Esophagus (tissue), 2 donors: Measurements from ENCODE around the gene ALAS2. TPM values are rescaled to one million over a fixed set of nuclear protein-coding genes. Genes with fewer than 3 reads are reported as not detected.
A peak's percentile ranks its signal among the peaks of the same experiment; 100 is the strongest.

Source experiments
- H3K27ac ChIP-seq, 2 donors: one replicate each; pipeline ENCODE4 v1.5.1; 2013; ENCODE audit warnings: low read depth in 2 of 2, mild to moderate bottlenecking in 2 of 2, inconsistent platforms in 1 of 2, low read length in 1 of 2, moderate library complexity in 1 of 2
- H3K27me3 ChIP-seq, 2 donors: one replicate each; pipeline ENCODE4 v1.6.1; 2013; ENCODE audit warnings: low read length in 2 of 2, control low read depth in 1 of 2, mild to moderate bottlenecking in 1 of 2; ENCODE audit not compliant: insufficient read depth in 2 of 2, control insufficient read depth in 1 of 2
- H3K36me3 ChIP-seq, 2 donors: one replicate each; pipeline ENCODE4 v1.6.1; 2013; ENCODE audit warnings: low read length in 1 of 2; ENCODE audit not compliant: control insufficient read depth in 2 of 2, insufficient read depth in 2 of 2
- H3K4me1 ChIP-seq, 2 donors: one replicate each; pipeline ENCODE4 v1.6.1; 2013; ENCODE audit warnings: low read length in 1 of 2; ENCODE audit not compliant: control insufficient read depth in 2 of 2, insufficient read depth in 2 of 2
- H3K4me3 ChIP-seq, 2 donors: one replicate each; pipeline ENCODE4 v1.5.1; 2013; ENCODE audit warnings: low read length in 2 of 2, mild to moderate bottlenecking in 2 of 2, low read depth in 1 of 2, moderate library complexity in 1 of 2
- H3K9me3 ChIP-seq, 2 donors: one replicate each; pipeline ENCODE4 v1.6.1; 2013; ENCODE audit warnings: mild to moderate bottlenecking in 2 of 2, low read depth in 1 of 2, low read length in 1 of 2, moderate library complexity in 1 of 2; ENCODE audit not compliant: control insufficient read depth in 2 of 2, insufficient read depth in 1 of 2
- WGBS, 2 donors: extraction: QIAGEN DNeasy Blood & Tissue Kit; methylation state at CpG; one replicate each; pipeline ENCODE4 v1.1.7; 2013; 5-methylcytosine and 5-hydroxymethylcytosine counted together
- polyA plus RNA-seq, 2 donors: library from polyadenylated mRNA; stranded (reverse); fragments of 200-250 nt; gene quantifications; one replicate each; pipeline ENCODE4 v1.2.3, GENCODE V29; 2013
- donor health status: healthy with polysubstance abuse.
- donor health status: Bipolar disorder and iron deficiency.

ALAS2 gene
- polyA plus RNA-seq, 2 donors: not detected

DNA sequence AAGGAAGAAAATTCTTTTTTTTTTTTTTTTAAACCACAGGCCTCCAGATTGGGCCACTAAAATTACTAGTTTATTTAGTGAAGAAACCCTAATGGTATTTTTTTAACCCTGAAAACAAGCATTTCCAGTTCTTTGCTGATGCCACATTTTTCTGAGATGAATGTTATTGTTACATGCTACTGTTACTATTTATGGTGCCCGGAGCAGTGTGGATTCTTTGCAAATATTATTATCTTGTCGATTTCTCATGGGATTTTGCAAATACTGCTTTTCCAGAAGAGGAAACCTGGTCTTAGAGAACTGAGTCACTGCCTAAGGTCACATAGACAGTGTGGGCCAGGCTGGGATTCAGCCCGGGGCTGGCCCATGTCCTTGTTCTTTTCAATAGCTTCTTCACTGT is 8.7 kb upstream of the ALAS2 start:
- Histone ChIP-seq H3K4me3 (no peak overlapping the region), H3K27me3 (no peaks in the 10 kb centered on the region), H3K9me3 (peaks cover 0 to 3% of the 10 kb centered on the region in 2 donors), H3K36me3 (no peaks in the 10 kb centered on the region), H3K27ac (no peak overlapping the region), H3K4me1 (no peaks in the 10 kb centered on the region)
- WGBS, 2 donors: 77 to 80% methylated on average over 3 of the region's 3 CpGs

DNA sequence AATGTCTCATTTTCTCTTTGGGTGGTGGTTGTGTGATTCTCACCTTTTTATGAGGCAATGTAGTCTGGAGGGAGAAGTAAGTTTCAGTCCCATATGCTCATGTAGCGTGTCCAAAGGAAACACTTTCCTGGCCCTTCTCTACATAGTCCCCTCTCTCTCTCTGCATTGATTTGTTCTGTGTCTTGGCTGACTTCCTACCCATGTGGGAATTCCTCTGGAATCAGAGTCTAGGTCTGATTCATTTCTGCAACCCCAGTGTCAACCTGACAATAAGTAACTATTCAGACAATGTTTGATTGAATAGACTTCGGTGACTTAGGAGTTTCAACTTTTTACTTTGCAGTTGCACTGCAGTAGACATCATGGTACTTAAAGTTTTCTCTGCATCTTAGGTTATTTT is 2.7 kb upstream of the ALAS2 start:
- H3K4me3 ChIP-seq: no peak overlapping the region
- H3K27me3 ChIP-seq: peaks cover 0 to 5% of the 10 kb centered on the region in 2 donors
- H3K36me3 ChIP-seq: no peaks in the 10 kb centered on the region
- H3K9me3 ChIP-seq: no peaks in the 10 kb centered on the region
- 76 to 79% methylated on average over 2 of the region's 2 CpGs for WGBS, 2 donors
- H3K27ac ChIP-seq: no peak overlapping the region
- no peaks in the 10 kb centered on the region for H3K4me1 ChIP-seq

DNA sequence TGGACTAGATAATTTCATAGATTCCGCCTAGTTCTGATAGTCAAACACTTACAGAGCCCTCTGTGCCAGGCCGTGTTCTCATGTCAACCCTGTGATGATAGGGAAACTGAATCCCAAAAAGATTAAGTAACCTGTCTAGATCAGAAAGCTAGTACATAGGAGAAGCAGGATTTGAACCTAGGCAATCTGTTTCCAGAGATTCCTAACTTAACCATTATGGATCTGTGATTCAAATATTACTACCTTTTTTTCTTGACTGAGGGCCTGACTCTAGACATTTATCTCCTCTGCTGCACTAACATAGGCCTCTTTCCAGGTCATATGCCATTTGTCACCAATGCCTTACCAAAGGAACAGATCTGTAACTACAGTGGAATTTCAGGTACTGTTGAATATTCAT is 1.5 kb downstream of the ALAS2 start:
- 55 to 78% methylated on average over 2 of the region's 2 CpGs for WGBS, 2 donors
- no peak overlapping the region for H3K4me3 ChIP-seq
- H3K4me1 ChIP-seq: no peaks in the 10 kb centered on the region
- H3K27me3 ChIP-seq: peaks cover 0 to 8% of the 10 kb centered on the region in 2 donors
- H3K36me3 ChIP-seq: no peaks in the 10 kb centered on the region
- no peaks in the 10 kb centered on the region for H3K9me3 ChIP-seq
- H3K27ac ChIP-seq: no peak overlapping the region

DNA sequence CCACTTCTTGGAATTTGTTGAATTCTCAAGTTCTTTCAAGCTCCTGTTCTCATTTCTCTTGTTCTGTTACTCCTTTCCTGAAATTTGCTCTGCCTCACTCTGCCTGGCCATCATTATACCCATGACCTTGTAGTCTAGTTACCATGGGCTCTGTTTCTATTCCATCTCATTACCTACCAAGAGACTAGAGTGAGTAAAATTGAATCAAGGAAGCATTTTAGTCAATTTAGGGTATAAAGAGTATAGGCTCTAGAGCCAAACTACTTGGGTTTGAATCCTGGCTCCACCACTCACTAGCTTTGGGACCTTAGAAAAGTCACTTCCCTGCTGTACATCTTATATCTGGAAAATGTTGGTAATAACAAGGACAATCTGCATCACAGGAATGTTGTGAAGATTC is 2.2 kb downstream of the ALAS2 start:
- Histone ChIP-seq H3K27me3 (peaks cover 0 to 8% of the 10 kb centered on the region in 2 donors), H3K36me3 (no peaks in the 10 kb centered on the region), H3K4me1 (no peaks in the 10 kb centered on the region), H3K9me3 (no peaks in the 10 kb centered on the region), H3K27ac (no peak overlapping the region), H3K4me3 (no peak overlapping the region)

DNA sequence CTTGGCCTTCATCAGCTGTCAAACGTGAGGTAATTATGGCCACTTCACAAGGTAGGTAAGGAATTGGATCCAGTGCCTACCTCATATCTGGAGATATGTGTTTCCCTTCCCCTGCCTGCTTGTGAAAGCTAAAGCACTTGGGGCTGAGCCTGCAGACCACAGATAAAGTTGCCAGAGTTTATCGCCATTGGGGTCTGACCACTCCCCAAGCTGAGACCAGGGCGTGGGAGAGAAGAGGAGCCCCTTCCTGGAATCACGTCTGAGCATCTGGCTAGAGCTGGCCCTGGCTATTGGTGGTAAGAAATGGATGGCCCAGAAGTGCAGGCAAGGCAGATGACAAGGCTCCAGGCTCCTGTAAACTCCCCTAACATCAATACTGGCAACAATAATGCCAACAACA is 2.7 kb downstream of the ALAS2 start:
- Histone ChIP-seq H3K9me3 (no peaks in the 10 kb centered on the region), H3K4me1 (no peaks in the 10 kb centered on the region), H3K27me3 (peaks cover 0 to 2% of the 10 kb centered on the region in 2 donors), H3K4me3 (no peak overlapping the region), H3K27ac (no peak overlapping the region), H3K36me3 (no peaks in the 10 kb centered on the region)
- 53 to 82% methylated on average over 4 of the region's 4 CpGs for WGBS, 2 donors

DNA sequence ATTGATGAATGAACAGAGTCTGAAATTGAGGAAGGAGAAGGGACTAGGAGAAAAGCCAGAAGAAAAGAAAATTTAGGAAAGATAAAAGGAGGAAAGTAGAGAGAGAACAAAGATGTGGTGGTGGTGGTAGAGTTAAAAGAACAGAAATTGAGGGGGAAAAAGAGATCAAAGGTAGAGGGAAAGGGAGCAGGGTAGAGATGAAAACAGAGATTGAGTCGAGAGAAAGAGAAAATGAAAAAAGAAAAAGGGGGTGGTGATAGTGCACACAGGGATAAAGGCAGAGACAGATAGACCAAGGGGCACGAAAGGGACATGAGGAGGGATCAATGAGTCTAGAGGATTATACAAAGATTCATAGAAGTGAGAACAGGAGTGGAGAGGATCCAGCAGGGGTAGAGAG is 3.9 kb downstream of the ALAS2 start:
- WGBS, 2 donors: 51 to 71% methylated on average over 2 of the region's 2 CpGs

DNA sequence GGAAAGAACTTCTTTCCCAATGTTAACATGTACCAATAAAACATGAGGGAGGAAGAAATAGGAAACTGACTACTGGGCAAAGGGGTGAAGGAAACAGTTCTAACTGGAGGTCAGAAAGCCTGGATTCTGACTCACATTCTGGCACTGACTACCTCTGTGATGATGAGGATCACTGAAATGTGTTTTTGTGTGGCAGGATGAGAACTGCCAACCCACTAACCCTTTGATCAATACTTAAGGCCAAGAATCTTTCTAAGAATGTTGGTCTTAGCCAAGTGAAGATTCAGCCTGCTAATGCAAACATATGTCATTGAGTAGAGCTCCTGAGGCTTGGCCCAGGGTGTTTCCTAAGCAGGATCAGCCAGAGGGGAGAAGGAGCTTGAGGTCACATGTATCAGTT is 4.6 kb downstream of the ALAS2 start:
- Histone ChIP-seq H3K9me3 (no peaks in the 10 kb centered on the region), H3K4me1 (no peaks in the 10 kb centered on the region), H3K4me3 (no peak overlapping the region), H3K36me3 (no peaks in the 10 kb centered on the region), H3K27me3 (peaks cover 0 to 2% of the 10 kb centered on the region in 2 donors), H3K27ac (no peak overlapping the region)

More for the DNA sequence above, 3.9 kb downstream of the ALAS2 start:
- Histone ChIP-seq H3K4me3 (no peak overlapping the region), H3K9me3 (no peaks in the 10 kb centered on the region), H3K27me3 (peaks cover 0 to 2% of the 10 kb centered on the region in 2 donors), H3K4me1 (no peaks in the 10 kb centered on the region), H3K27ac (no peak overlapping the region), H3K36me3 (no peaks in the 10 kb centered on the region)

DNA sequence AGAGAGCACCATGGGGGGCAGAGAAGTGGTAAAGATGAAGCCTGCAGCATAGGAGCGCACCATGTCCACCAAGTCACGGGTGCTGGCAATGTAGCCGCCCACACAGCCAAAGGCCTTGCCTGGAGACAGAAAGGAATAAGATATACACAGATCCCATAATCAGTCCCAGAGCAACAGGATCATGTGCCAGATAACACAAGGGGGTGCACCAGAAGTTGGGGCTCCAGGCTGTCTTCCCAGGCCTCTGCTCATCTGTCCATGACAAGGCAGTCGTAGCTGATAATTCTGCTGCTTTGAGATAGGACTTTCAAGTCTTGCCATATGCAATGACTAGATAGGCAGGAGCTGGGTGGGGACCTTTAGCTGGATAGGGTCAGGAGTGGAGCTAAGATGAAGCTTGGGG is 15.9 kb downstream of the ALAS2 start:
- Histone ChIP-seq H3K9me3 (peaks cover 0 to 3% of the 10 kb centered on the region in 2 donors), H3K36me3 (no peaks in the 10 kb centered on the region), H3K4me1 (no peaks in the 10 kb centered on the region), H3K4me3 (no peak overlapping the region), H3K27ac (no peak overlapping the region), H3K27me3 (peaks cover 0 to 6% of the 10 kb centered on the region in 2 donors)
- WGBS, 2 donors: 92 to 96% methylated on average over 4 of the region's 4 CpGs

DNA sequence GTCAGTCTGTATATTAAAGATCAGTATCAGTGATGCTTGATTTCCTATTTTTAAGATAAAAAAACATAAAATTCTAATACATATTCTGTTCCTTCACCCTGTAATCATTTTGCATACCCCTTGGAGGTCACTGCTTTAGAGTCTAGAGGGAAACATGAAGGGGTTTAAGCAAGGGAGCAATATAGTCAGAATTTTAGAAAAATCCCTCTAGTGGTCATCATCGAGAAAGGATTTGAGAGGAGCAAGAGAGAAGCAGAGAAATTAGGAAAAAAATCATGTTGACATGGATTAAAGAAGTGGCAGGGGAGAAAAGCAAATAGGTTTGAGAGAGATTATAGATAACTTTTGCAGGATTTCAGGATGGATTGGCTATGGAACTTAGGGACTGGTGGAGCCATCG is 19.5 kb downstream of the ALAS2 start:
- H3K36me3 ChIP-seq: no peaks in the 10 kb centered on the region
- peaks cover 0 to 3% of the 10 kb centered on the region in 2 donors for H3K9me3 ChIP-seq
- peaks cover 3 to 10% of the 10 kb centered on the region in 2 donors for H3K4me1 ChIP-seq
- H3K4me3 ChIP-seq: no peak overlapping the region
- H3K27me3 ChIP-seq: peaks cover 0 to 6% of the 10 kb centered on the region in 2 donors
- 32 to 53% methylated on average over 2 of the region's 2 CpGs for WGBS, 2 donors
- no peak overlapping the region for H3K27ac ChIP-seq

DNA sequence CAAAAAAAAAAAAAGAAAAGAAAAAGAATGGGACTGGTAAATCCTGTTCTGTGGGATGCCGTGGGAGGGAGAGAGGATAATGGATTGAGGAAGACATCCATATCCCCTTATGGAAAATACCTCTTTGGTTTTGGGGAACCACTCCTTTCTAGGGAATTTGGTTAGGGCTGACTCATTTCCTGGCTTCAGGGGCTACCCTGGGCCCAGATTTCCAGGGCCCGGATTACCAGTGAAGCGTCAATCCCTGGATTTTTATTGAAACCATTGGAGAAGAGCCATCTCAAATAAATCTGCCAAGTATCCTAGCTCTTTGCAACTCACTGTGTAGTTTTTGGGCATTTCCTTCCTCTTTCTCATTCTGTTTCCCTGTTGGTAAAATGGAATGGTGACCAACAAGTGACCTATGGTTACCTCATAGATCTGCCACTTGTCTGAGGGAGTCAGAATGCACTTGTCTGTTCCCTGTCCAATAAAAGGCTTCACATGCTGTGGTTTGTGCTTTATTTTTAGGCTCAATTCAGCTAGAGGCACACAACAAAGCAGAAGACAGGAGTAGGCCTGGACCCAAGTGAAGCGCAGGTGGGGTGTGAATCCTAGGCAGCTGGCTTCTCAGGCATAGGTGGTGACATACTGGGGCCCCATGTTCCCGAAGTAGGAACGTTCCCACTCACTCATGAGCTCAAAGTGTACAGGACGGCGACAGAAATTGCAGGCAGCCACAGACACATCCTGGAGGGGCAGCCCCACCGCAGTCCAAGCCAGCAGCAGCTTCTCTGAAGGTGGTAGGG is 22.0 kb downstream of the ALAS2 start:
- no peaks in the 10 kb centered on the region for H3K9me3 ChIP-seq
- 39 to 53% methylated on average over 9 of the region's 9 CpGs for WGBS, 2 donors
- no peaks in the 10 kb centered on the region for H3K27me3 ChIP-seq
- H3K36me3 ChIP-seq: peaks cover 0 to 5% of the 10 kb centered on the region in 2 donors
- peaks cover 3 to 10% of the 10 kb centered on the region in 2 donors for H3K4me1 ChIP-seq
- peak overlapping the region; percentile 39 to 57 for H3K27ac ChIP-seq
- no peak overlapping the region for H3K4me3 ChIP-seq
